Fibroblast of the aortic adventitia (primary cell): ENCODE measurements around the gene TRIAP1. TPM values are rescaled to one million over a fixed set of nuclear protein-coding genes. Genes with fewer than 3 reads are reported as not detected.
"Not testable (repeated sequence)": the region's sequence is repeated elsewhere in the genome, so short reads cannot be mapped to it uniquely, and the experiment has no call there.

Experiments
- DNase-seq: peaks from one replicate; pipeline ENCODE4 v3.0.0-alpha.2; 2010; ENCODE audit warnings: low read depth
- H3K4me3 ChIP-seq: 2 replicates; pipeline ENCODE4 v1.5.1; 2011; ENCODE audit warnings: low read depth, mild to moderate bottlenecking, control low read depth, low read length, moderate library complexity
- CTCF ChIP-seq: IDR thresholded peaks from 2 replicates; pipeline ENCODE4 v1.5.1; 2011; ENCODE audit warnings: mild to moderate bottlenecking, low read length, control low read depth, inconsistent platforms; ENCODE audit not compliant: insufficient read depth
- total RNA-seq: library from RNA; depleted of rRNA; stranded (reverse); fragments of >200 nt; gene quantifications from 2 replicates; pipeline ENCODE4 v1.2.3, GENCODE V29; 2012; ENCODE audit warnings: low replicate concordance

The TRIAP1 gene
- total RNA-seq, 1 donor = 39.0 TPM

GRCh38 chr12:120460157-120460556 is 14.0 kb upstream of the TRIAP1 start:
- no peak overlapping the region for H3K4me3 ChIP-seq
- no peak for TF ChIP-seq CTCF
- no peak for DNase-seq

DNA sequence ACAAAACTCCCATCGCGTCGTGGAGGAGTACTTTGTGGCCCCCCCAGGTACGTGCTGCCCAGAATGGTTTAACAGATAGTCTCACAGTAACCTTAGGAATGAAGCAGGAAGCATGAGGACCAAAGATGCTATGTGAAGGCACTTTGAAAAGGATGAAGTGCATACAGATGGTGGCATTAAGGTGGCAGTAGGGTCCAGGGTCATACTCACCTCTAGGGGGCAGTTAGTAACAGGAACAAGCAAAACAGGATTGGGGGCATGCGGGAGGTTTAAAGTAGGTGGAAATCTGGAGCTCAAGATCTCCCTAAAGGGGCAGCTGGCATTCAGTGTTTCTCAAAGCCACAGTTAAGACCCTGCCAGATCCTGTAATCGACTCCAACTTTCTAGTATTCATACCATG is 10.9 kb upstream of the TRIAP1 start:
- H3K4me3 ChIP-seq = no peak overlapping the region
- DNase-seq = no peak

DNA sequence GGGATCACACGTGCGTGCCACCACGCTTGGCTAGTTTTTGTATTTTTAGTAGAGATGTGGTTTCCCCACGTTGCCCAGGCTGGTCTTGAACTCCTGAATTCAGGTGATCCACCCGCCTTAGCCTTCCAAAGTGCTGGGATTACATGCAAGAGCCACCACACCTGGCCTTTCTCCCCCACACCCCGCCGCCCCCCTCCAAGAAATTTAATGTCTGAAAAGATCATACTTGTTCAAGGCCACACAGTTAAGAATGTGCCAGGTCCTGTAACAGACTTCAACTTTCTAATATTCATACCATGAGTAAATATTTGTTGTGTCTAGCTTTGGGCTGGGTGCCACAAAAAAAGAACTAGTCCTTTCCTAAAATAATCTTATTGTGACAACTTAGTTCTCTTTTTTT is 9.1 kb upstream of the TRIAP1 start:
- TF ChIP-seq CTCF = no peak
- H3K4me3 ChIP-seq = no peak overlapping the region
- no peak for DNase-seq

More for the DNA sequence above, 10.9 kb upstream of the TRIAP1 start:
- peak; percentile 38 for TF ChIP-seq CTCF

- no peak for DNase-seq
- H3K4me3 ChIP-seq = no peak overlapping the region
- TF ChIP-seq CTCF = peak; percentile 76
These were observed 7.8 kb upstream of the TRIAP1 start for GRCh38 chr12:120453977-120454376.

DNA sequence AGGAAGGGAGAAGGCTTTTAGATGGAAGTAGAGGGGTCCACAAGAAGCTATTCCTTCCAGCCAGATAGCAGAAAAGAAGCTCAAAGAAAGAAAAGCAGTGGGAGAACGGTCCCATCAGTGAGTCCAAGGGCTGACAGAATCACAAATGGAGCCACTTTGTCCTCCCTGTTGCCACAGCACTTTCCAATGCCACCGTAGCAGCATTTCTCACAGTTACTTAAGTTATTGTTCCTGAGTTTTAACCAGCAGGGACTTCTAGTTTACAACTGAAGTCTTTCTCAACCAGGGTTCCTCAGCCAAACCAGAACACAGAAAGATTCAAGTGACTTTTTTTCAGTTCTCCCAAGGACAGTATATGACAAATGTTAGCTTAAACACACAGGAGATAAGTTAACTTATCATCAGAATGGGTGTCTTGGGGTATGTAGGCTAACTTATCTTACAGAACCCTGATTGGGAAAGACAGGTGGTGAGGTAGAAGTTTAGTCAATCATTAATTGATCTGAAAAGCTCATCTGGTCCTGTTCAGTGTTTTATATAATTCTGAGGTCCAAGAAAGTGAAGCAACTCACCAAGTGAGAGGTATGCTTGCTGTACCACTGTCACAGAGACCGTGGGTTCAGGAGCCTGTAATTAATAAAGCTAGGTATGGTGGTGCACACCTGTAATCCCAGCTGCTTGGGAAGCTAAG is 7.0 kb upstream of the TRIAP1 start:
- DNase-seq = no peak
- TF ChIP-seq CTCF = no peak
- H3K4me3 ChIP-seq = no peak overlapping the region

GRCh38 chr12:120452524-120452923 is 6.3 kb upstream of the TRIAP1 start:
- H3K4me3 ChIP-seq, DNase-seq: not testable (repeated sequence)

DNA sequence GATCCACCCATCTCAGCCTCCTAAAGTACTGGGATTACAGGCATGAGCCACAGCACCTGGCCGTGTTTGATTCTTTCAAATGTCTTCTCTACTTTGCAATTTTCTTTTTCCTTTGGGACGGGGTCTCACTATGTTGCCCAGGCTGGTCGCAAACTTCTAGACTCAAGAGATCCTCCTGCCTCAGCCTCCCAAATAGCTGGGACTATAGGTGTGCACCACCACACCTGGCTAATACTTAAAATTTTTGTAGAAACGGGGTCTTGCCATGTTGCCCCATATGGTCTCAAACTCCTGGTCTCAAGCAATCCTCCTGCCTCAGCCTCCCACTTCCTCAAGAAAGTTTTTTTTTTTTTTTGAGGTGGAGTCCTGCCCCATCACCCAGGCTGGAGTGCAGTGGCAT is 1.8 kb upstream of the TRIAP1 start:
- no peak for DNase-seq
- no peak for TF ChIP-seq CTCF
- H3K4me3 ChIP-seq = no peak overlapping the region

GRCh38 chr12:120446844-120447178 is 627 bp upstream of the TRIAP1 start:
- H3K4me3 ChIP-seq = peak overlapping the region; percentile 100
- not testable (repeated sequence) for DNase-seq
